Adrenal gland (tissue), 5 donors: ENCODE measurements around the gene SLC24A4.

Source experiments
- POLR2A ChIP-seq, 2 donors: fragments of 450-650 bp; IDR thresholded peaks; one replicate each; pipeline ENCODE4 v1.6.1; 2017; ENCODE audit warnings: antibody characterized with exemption in 2 of 2, mild to moderate bottlenecking in 2 of 2, moderate library complexity in 1 of 2
- TF ChIP-seq, protein P1 (sequence below), 6 experiments: fragments of 450-650 bp in 4 of 6; fragments of 200-600 bp in 2 of 6; sonication (generic) in 1 of 6; IDR thresholded peaks; 1 replicate in 5 of 6; 2 replicates in 1 of 6; pipeline versions ENCODE4 v1.5.1 to v1.8.0; 2016 to 2021; ENCODE audit warnings: antibody characterized with exemption in 6 of 6, mild to moderate bottlenecking in 2 of 6, moderate library complexity in 1 of 6
- donor health status: DM: no; HTN: no; CAD: no.

DNA sequence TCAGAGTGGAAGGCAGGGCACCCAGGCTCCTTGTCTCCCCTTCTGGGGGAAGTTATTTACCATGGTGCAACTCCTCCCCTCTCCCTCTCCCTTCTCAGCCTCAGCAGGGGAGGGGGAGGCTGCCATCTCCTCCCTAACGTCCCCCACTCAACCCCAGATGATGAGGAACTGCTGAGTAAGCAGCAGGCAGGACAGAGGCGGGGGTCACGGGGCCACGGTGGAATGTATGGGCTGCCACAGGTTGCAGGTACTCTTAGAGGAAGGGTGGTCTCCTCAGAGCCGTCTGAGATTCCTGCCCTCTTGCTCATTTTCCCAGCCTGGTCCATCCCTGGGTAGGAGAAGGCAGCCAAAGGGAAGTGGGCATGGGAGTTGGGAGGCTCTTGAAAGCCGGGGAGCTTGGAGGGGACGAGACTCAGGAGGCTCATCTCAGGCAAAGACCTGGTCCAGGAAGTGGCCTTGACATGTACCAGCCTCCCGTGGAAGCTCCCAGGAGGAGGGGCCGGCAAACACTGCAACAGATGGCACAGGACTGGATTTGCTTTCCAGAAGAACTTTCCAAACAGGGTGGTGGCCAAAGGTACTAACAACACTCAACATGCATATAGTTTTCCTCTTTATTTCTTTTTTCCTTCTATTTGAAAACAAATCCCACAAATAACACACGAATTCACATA, 209.7 kb downstream of the SLC24A4 start:
- no peak for TF ChIP-seq POLR2A (IDR thresholded peaks at IDR 0.05)
- TF ChIP-seq, protein P1, sequence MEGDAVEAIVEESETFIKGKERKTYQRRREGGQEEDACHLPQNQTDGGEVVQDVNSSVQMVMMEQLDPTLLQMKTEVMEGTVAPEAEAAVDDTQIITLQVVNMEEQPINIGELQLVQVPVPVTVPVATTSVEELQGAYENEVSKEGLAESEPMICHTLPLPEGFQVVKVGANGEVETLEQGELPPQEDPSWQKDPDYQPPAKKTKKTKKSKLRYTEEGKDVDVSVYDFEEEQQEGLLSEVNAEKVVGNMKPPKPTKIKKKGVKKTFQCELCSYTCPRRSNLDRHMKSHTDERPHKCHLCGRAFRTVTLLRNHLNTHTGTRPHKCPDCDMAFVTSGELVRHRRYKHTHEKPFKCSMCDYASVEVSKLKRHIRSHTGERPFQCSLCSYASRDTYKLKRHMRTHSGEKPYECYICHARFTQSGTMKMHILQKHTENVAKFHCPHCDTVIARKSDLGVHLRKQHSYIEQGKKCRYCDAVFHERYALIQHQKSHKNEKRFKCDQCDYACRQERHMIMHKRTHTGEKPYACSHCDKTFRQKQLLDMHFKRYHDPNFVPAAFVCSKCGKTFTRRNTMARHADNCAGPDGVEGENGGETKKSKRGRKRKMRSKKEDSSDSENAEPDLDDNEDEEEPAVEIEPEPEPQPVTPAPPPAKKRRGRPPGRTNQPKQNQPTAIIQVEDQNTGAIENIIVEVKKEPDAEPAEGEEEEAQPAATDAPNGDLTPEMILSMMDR (IDR thresholded peaks at IDR 0.05), result no peak
